HG03565 (cell line): ENCODE measurements around the gene OR6Y1.

Experiments used
- ATAC-seq: cut with Tn5 transposase; IDR thresholded peaks from one replicate; pipeline ENCODE4 v1.9.1; 2021; ENCODE audit warnings: mild to moderate bottlenecking, moderate library complexity; ENCODE audit not compliant: unreplicated experiment

The OR6Y1 gene

GRCh38 chr1:158506369-158506987, 47.7 kb downstream of the OR6Y1 start:
- no peak for ATAC-seq

- ATAC-seq = no peak
These were observed 57.8 kb downstream of the OR6Y1 start for GRCh38 chr1:158496374-158496773.

DNA sequence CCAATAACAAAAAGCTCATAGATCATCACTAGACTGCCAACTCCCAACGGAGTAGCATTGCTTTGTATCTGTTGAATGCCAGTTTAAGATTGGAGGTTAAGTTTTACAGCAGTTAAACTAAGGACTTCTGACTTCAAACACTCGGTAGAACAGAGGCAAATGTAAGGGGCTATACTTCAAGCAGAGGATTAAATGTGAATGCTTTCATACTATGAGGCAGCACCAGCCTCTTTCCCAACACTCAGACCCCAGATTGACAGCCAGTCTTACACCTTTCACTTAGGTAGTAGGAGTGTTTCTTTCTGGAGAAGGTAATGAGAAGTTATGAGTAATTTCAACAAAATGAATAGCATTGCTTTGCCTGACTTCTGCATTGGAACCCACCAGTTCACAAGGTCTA, 59.4 kb downstream of the OR6Y1 start:
- ATAC-seq = no peak
